Ascending aorta (tissue), 2 donors: Measurements from ENCODE around the gene MAPK10. TPM values are rescaled to one million over a fixed set of nuclear protein-coding genes. Genes with fewer than 3 reads are reported as not detected.

Source experiments
- DNase-seq, 2 donors: peaks; one replicate each; pipeline ENCODE4 v3.0.0-alpha.2; 2019; ENCODE audit warnings: low spot score in 2 of 2
- H3K27ac ChIP-seq, 2 donors: fragments of 200-600 bp; sonication (generic); one replicate each; pipeline ENCODE4 v1.5.1; 2016 to 2017; ENCODE audit warnings: mild to moderate bottlenecking in 1 of 2
- H3K27me3 ChIP-seq: fragments of 200-600 bp; sonication (generic); one replicate; pipeline ENCODE4 v1.5.1; 2017
- H3K36me3 ChIP-seq, 2 donors: fragments of 200-600 bp; sonication (generic); one replicate each; pipeline ENCODE4 v1.5.1; 2016
- H3K4me1 ChIP-seq, 2 donors: fragments of 200-600 bp; sonication (generic); one replicate each; pipeline ENCODE4 v1.5.1; 2016 to 2017; ENCODE audit warnings: mild to moderate bottlenecking in 1 of 2
- H3K4me3 ChIP-seq, 2 donors: fragments of 200-600 bp; sonication (generic); one replicate each; pipeline ENCODE4 v1.5.1; 2016 to 2017; ENCODE audit warnings: mild to moderate bottlenecking in 1 of 2
- H3K9me3 ChIP-seq, 2 donors: fragments of 200-600 bp; sonication (generic); one replicate each; pipeline ENCODE4 v1.5.1; 2016
- CTCF ChIP-seq, 3 experiments: fragments of 200-600 bp in 2 of 3; fragments of 450-650 bp in 1 of 3; sonication (generic) in 2 of 3; IDR thresholded peaks; one replicate each; pipeline ENCODE4 v1.5.1; 2016 to 2019; ENCODE audit warnings: antibody characterized with exemption in 3 of 3, mild to moderate bottlenecking in 1 of 3, moderate library complexity in 1 of 3
- intact Hi-C: fragments of 100-400 bp; cut with DNase I; formaldehyde crosslinking; loops from one replicate; pipeline ENCODE4 v1.15.1; 2023
- total RNA-seq: library from RNA; depleted of rRNA; stranded (reverse); fragments of >200 nt; gene quantifications from one replicate; pipeline ENCODE4 v1.1.0, GENCODE V29; 2016

MAPK10 gene
- total RNA-seq, 1 donor from 2014 or later: 9.3 TPM

GRCh38 chr4:86130160-86130933 is 229.5 kb downstream of the MAPK10 start:
- no peak overlapping the region for H3K4me3 ChIP-seq
- H3K36me3 ChIP-seq: no peaks in the 10 kb centered on the region
- no peaks in the 10 kb centered on the region for H3K27me3 ChIP-seq
- DNase-seq: no peak
- no peaks in the 10 kb centered on the region for H3K4me1 ChIP-seq
- intact Hi-C loops: no loop called here
- H3K27ac ChIP-seq: no peak overlapping the region
- no peaks in the 10 kb centered on the region for H3K9me3 ChIP-seq
- TF ChIP-seq CTCF (IDR thresholded peaks at IDR 0.05): no peak

GRCh38 chr4:86129546-86129945 is 230.3 kb downstream of the MAPK10 start:
- no peaks in the 10 kb centered on the region for H3K27me3 ChIP-seq
- H3K9me3 ChIP-seq: no peaks in the 10 kb centered on the region
- no peak overlapping the region for H3K27ac ChIP-seq
- no peak overlapping the region for H3K4me3 ChIP-seq
- H3K36me3 ChIP-seq: no peaks in the 10 kb centered on the region
- intact Hi-C loops: no loop called here
- no peak for DNase-seq
- no peak for TF ChIP-seq CTCF (IDR thresholded peaks at IDR 0.05)
- H3K4me1 ChIP-seq: no peaks in the 10 kb centered on the region

GRCh38 chr4:86122404-86122803 is 237.4 kb downstream of the MAPK10 start:
- no peaks in the 10 kb centered on the region for H3K4me1 ChIP-seq
- no peak overlapping the region for H3K27ac ChIP-seq
- no peaks in the 10 kb centered on the region for H3K27me3 ChIP-seq
- no peaks in the 10 kb centered on the region for H3K36me3 ChIP-seq
- intact Hi-C loops: no loop called here
- no peak for DNase-seq
- no peaks in the 10 kb centered on the region for H3K9me3 ChIP-seq
- H3K4me3 ChIP-seq: no peak overlapping the region
- TF ChIP-seq CTCF (IDR thresholded peaks at IDR 0.05): no peak

GRCh38 chr4:86118711-86119110 is 241.1 kb downstream of the MAPK10 start:
- H3K27ac ChIP-seq: no peak overlapping the region
- H3K4me3 ChIP-seq: no peak overlapping the region

GRCh38 chr4:86117705-86118302 is 242.0 kb downstream of the MAPK10 start:
- no peak for TF ChIP-seq CTCF (IDR thresholded peaks at IDR 0.05)
- Histone ChIP-seq H3K4me3 (no peak overlapping the region), H3K4me1 (no peaks in the 10 kb centered on the region), H3K36me3 (no peaks in the 10 kb centered on the region), H3K9me3 (no peaks in the 10 kb centered on the region), H3K27ac (no peak overlapping the region), H3K27me3 (no peaks in the 10 kb centered on the region)
- DNase-seq: no peak
- intact Hi-C loops: no loop called here

More at GRCh38 chr4:86118711-86119110, 241.1 kb downstream of the MAPK10 start:
- DNase-seq: no peak
- H3K36me3 ChIP-seq: no peaks in the 10 kb centered on the region
- H3K27me3 ChIP-seq: no peaks in the 10 kb centered on the region
- no peaks in the 10 kb centered on the region for H3K4me1 ChIP-seq
- intact Hi-C loops: no loop called here
- no peak for TF ChIP-seq CTCF (IDR thresholded peaks at IDR 0.05)
- no peaks in the 10 kb centered on the region for H3K9me3 ChIP-seq
